Keratinocyte (primary cell): ENCODE data around the gene ENPP6. TPM values are rescaled to one million over a fixed set of nuclear protein-coding genes. Genes with fewer than 3 reads are reported as not detected.

Experiments
- DNase-seq: peaks from one replicate; pipeline ENCODE4 v3.0.0-alpha.2; 2011; ENCODE audit warnings: low read depth, missing footprints, low spot score
- FAIRE-seq: peaks from 2 replicates; lab custom pipeline; 2011; peaks lifted over from hg19 to GRCh38; lab: Jason Lieb, UNC
- H2AFZ ChIP-seq: 2 replicates; pipeline ENCODE4 v1.6.0; 2012; ENCODE audit warnings: low read length, control low read depth, inconsistent platforms; ENCODE audit not compliant: control insufficient read depth
- H3K27ac ChIP-seq: 2 replicates; pipeline ENCODE4 v1.5.1; 2011; ENCODE audit warnings: low read length; ENCODE audit not compliant: control insufficient read depth, insufficient read depth
- H3K27me3 ChIP-seq: 3 replicates; pipeline ENCODE4 v1.6.0; 2011; ENCODE audit warnings: low read length; ENCODE audit not compliant: control insufficient read depth, insufficient read depth; ENCODE audit errors: extremely low read depth
- H3K36me3 ChIP-seq, 2 experiments: 2 replicates in 1 of 2; 3 replicates in 1 of 2; pipeline ENCODE4 v1.5.1; 2011; ENCODE audit warnings: low read length in 2 of 2, mild to moderate bottlenecking in 1 of 2; ENCODE audit not compliant: control insufficient read depth in 2 of 2, insufficient read depth in 2 of 2; ENCODE audit errors: extremely low read depth in 1 of 2
- H3K4me1 ChIP-seq: 3 replicates; pipeline ENCODE4 v1.5.1; 2011; ENCODE audit warnings: low read length; ENCODE audit not compliant: control insufficient read depth, insufficient read depth; ENCODE audit errors: extremely low read depth
- H3K4me2 ChIP-seq: 3 replicates; pipeline ENCODE4 v1.6.0; 2011; ENCODE audit warnings: low read depth, low read length; ENCODE audit not compliant: control insufficient read depth, insufficient read depth; ENCODE audit errors: extremely low read depth
- H3K4me3 ChIP-seq, 3 experiments: fragments of 200-600 bp in 1 of 3; sonication (generic) in 1 of 3; 2 replicates in 2 of 3; 3 replicates in 1 of 3; pipeline ENCODE4 v1.5.1; 2011 to 2016; ENCODE audit warnings: low read length in 3 of 3, mild to moderate bottlenecking in 3 of 3, control low read depth in 2 of 3, inconsistent platforms in 1 of 3, low read depth in 1 of 3, mixed read lengths in 1 of 3, mixed run types in 1 of 3, moderate library complexity in 1 of 3; ENCODE audit not compliant: control insufficient read depth in 2 of 3, insufficient read depth in 2 of 3; ENCODE audit errors: extremely low read depth in 1 of 3
- H3K79me2 ChIP-seq: 2 replicates; pipeline ENCODE4 v1.6.0; 2012; ENCODE audit warnings: low read length; ENCODE audit not compliant: control insufficient read depth, insufficient read depth
- H3K9ac ChIP-seq: 3 replicates; pipeline ENCODE4 v1.6.0; 2011; ENCODE audit warnings: low read length; ENCODE audit not compliant: control insufficient read depth, insufficient read depth; ENCODE audit errors: extremely low read depth
- H3K9me1 ChIP-seq: 3 replicates; pipeline ENCODE4 v1.6.0; 2011; ENCODE audit warnings: low read length; ENCODE audit not compliant: control insufficient read depth, insufficient read depth; ENCODE audit errors: extremely low read depth
- H3K9me3 ChIP-seq: 2 replicates; pipeline ENCODE4 v1.5.1; 2012; ENCODE audit warnings: low read depth, low read length; ENCODE audit not compliant: control insufficient read depth
- H4K20me1 ChIP-seq: 3 replicates; pipeline ENCODE4 v1.6.0; 2011; ENCODE audit warnings: low read length; ENCODE audit not compliant: control insufficient read depth, insufficient read depth; ENCODE audit errors: extremely low read depth
- EZH2 ChIP-seq: IDR thresholded peaks from one replicate; pipeline ENCODE4 v1.6.1; 2012; ENCODE audit warnings: inconsistent platforms, mild to moderate bottlenecking, low read length, moderate library complexity
- dilution Hi-C: fragments of 300-500 bp; cut with MboI; formaldehyde crosslinking; loops from one replicate; pipeline ENCODE4 v1.7.0; 2020; ENCODE audit warnings: low sequenced_read_pairs; ENCODE audit not compliant: extremely low pct_ligation_motif_present
- polyA plus RNA-seq, 5 experiments: library from polyadenylated mRNA; depleted of rRNA in 3 of 5; stranded (reverse) in 3 of 5; stranded (forward) in 1 of 5; unstranded in 1 of 5; fragments of >200 nt; gene quantifications; 1 replicate in 1 of 5; 2 replicates in 3 of 5; 3 replicates in 1 of 5; pipeline versions ENCODE4 v1.2.1 to v1.2.3, GENCODE V29; 2011 to 2012; ENCODE audit warnings: missing spikeins in 2 of 5, low read depth in 1 of 5, low replicate concordance in 1 of 5
- TF ChIP-seq, protein P1 (sequence below), 3 experiments: IDR thresholded peaks in 1 of 3; conservative IDR thresholded peaks in 1 of 3; optimal IDR thresholded peaks in 1 of 3; 2 replicates in 2 of 3; 3 replicates in 1 of 3; pipeline versions ENCODE3 to v1.5.1; 2011; ENCODE audit warnings: low read length in 3 of 3, mild to moderate bottlenecking in 3 of 3, moderate library complexity in 2 of 3, control low read depth in 1 of 3, inconsistent platforms in 1 of 3; ENCODE audit not compliant: insufficient read depth in 2 of 3; ENCODE audit errors: extremely low read depth in 1 of 3

The ENPP6 gene
- polyA plus RNA-seq, 1 donor (not counting 4 experiments of a cell fraction or from before 2014, with no cell fraction given), result not detected

GRCh38 chr4:184265546-184266351 lies 48.1 kb upstream of the ENPP6 start:
- Histone ChIP-seq H3K9me1 (no peaks in the 10 kb centered on the region), H3K27ac (no peak overlapping the region), H3K36me3 (no peaks in the 10 kb centered on the region), H3K9ac (no peak overlapping the region), H3K9me3 (no peaks in the 10 kb centered on the region), H3K27me3 (no peaks in the 10 kb centered on the region), H4K20me1 (no peaks in the 10 kb centered on the region), H3K4me3 (no peak overlapping the region), H2AFZ (no peak overlapping the region), H3K4me1 (peaks cover 9% of the 10 kb centered on the region), H3K79me2 (no peaks in the 10 kb centered on the region), H3K4me2 (no peak overlapping the region)
- DNase-seq (no peak), FAIRE-seq (no peak)
- dilution Hi-C loops, result no loop called here
- TF ChIP-seq, protein P1, sequence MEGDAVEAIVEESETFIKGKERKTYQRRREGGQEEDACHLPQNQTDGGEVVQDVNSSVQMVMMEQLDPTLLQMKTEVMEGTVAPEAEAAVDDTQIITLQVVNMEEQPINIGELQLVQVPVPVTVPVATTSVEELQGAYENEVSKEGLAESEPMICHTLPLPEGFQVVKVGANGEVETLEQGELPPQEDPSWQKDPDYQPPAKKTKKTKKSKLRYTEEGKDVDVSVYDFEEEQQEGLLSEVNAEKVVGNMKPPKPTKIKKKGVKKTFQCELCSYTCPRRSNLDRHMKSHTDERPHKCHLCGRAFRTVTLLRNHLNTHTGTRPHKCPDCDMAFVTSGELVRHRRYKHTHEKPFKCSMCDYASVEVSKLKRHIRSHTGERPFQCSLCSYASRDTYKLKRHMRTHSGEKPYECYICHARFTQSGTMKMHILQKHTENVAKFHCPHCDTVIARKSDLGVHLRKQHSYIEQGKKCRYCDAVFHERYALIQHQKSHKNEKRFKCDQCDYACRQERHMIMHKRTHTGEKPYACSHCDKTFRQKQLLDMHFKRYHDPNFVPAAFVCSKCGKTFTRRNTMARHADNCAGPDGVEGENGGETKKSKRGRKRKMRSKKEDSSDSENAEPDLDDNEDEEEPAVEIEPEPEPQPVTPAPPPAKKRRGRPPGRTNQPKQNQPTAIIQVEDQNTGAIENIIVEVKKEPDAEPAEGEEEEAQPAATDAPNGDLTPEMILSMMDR (optimal IDR thresholded peaks at IDR 0.05 in 1 of 3, IDR thresholded peaks at IDR 0.05 in 1 of 3, conservative IDR thresholded peaks at IDR 0.05 in 1 of 3; ENCODE audit: extremely low read depth in 1 of 3, insufficient read depth in 2 of 3, low read length in 3 of 3), result no peak
- no peak for TF ChIP-seq EZH2

DNA sequence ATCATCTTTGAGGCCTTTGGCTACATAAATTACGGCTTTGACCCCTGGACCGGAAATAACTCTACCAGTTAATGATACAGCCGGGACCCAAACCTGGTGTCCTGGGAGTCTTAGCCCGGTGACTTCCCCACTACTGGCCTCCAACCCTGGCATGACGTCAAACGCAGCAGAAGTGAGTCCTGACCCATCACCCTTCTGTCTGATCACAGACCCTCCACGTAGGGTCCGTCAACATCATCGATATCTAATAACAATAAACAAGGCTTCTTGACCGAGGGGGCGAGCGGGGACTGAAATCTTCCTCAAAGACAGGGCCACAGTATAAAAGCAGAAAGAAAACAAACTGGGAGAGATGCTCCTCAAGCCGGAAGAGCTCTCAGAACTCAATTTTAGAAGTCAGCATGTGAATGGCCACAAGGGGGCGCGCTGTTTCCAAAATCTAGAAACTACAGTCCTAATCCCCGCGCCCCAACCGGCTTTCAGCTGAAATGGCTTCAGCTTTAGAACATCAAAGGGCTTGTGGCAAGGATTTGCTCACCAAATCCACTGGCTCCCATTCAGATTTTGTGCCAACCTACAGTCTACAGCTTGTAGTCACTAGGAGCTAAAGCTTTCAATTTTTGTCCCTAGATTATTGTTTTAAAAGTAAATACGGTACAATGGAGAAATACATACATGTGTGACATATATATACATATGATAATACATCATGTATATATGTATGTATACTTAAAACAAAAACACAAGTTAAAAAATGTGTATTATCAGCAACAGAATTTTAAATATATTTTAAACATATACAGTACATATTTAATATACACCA lies 46.4 kb upstream of the ENPP6 start:
- peak; percentile 64 for DNase-seq
- H3K9me1 ChIP-seq, result no peaks in the 10 kb centered on the region
- no peak overlapping the region for H3K9ac ChIP-seq
- TF ChIP-seq, protein P1 (optimal IDR thresholded peaks at IDR 0.05 in 1 of 3, IDR thresholded peaks at IDR 0.05 in 1 of 3, conservative IDR thresholded peaks at IDR 0.05 in 1 of 3; ENCODE audit: extremely low read depth in 1 of 3, insufficient read depth in 2 of 3, low read length in 3 of 3), result peak; percentile 71 to 88 (median 74)
- TF ChIP-seq EZH2, result no peak
- FAIRE-seq, result peak; percentile 66
- no peaks in the 10 kb centered on the region for H3K27me3 ChIP-seq
- dilution Hi-C loops, result no loop called here
- peaks cover 9% of the 10 kb centered on the region for H3K4me1 ChIP-seq
- no peaks in the 10 kb centered on the region for H3K79me2 ChIP-seq
- H3K36me3 ChIP-seq, result no peaks in the 10 kb centered on the region
- no peak overlapping the region for H3K27ac ChIP-seq
- no peak overlapping the region for H3K4me2 ChIP-seq
- H2AFZ ChIP-seq, result peak overlapping the region; percentile 56
- H4K20me1 ChIP-seq, result no peaks in the 10 kb centered on the region
- no peaks in the 10 kb centered on the region for H3K9me3 ChIP-seq
- no peak overlapping the region for H3K4me3 ChIP-seq
